HG03439 (cell line): ENCODE results near the gene RBBP8NL.

Source experiments
- ATAC-seq: cut with Tn5 transposase; IDR thresholded peaks from one replicate; pipeline ENCODE4 v1.9.1; 2021; ENCODE audit warnings: mild to moderate bottlenecking, moderate library complexity; ENCODE audit not compliant: unreplicated experiment

The RBBP8NL gene

GRCh38 chr20:62394248-62395245, 32.8 kb downstream of the RBBP8NL start:
- ATAC-seq: no peak

- ATAC-seq: no peak
These were observed 33.5 kb downstream of the RBBP8NL start for GRCh38 chr20:62393830-62394229.

GRCh38 chr20:62393335-62393665, 34.0 kb downstream of the RBBP8NL start:
- no peak for ATAC-seq

GRCh38 chr20:62392621-62393334, 34.6 kb downstream of the RBBP8NL start:
- no peak for ATAC-seq

GRCh38 chr20:62392077-62392418, 35.3 kb downstream of the RBBP8NL start:
- ATAC-seq: no peak

GRCh38 chr20:62391165-62392076, 35.9 kb downstream of the RBBP8NL start:
- no peak for ATAC-seq

GRCh38 chr20:62390317-62391164, 36.8 kb downstream of the RBBP8NL start:
- no peak for ATAC-seq

GRCh38 chr20:62389601-62390087, 37.7 kb downstream of the RBBP8NL start:
- ATAC-seq: no peak

- ATAC-seq: no peak
These were observed 38.3 kb downstream of the RBBP8NL start for GRCh38 chr20:62388839-62389600.

- no peak for ATAC-seq
These were observed 39.3 kb downstream of the RBBP8NL start for GRCh38 chr20:62387933-62388635.

GRCh38 chr20:62387219-62387913, 40.0 kb downstream of the RBBP8NL start:
- ATAC-seq: peak; percentile 10

- peak; percentile 80 for ATAC-seq
These were observed 40.7 kb downstream of the RBBP8NL start, which contains the start of gene RPS21 for GRCh38 chr20:62386383-62387218. Gene RPS21 (plus strand): TSS chr20:62387103. CDS start chr20:62387339, 236 bp downstream.

GRCh38 chr20:62382306-62383198, 44.8 kb downstream of the RBBP8NL start:
- peak; percentile 68 for ATAC-seq

- no peak for ATAC-seq
These were observed 45.5 kb downstream of the RBBP8NL start for GRCh38 chr20:62381842-62382241.

GRCh38 chr20:62381202-62381797, 46.0 kb downstream of the RBBP8NL start:
- no peak for ATAC-seq

GRCh38 chr20:62378215-62378614, 49.1 kb downstream of the RBBP8NL start:
- ATAC-seq: no peak
